OCI-LY3 (cell line): ENCODE measurements around the gene SHD.
A peak's percentile ranks its signal among the peaks of the same experiment; 100 is the strongest.
"Not testable (repeated sequence)": the region's sequence is repeated elsewhere in the genome, so short reads cannot be mapped to it uniquely, and the experiment has no call there.

Experiments used
- H2AFZ ChIP-seq: fragments of 200-600, 300-600 bp; shearing (Covaris generic); 2 replicates; pipeline ENCODE4 v1.6.0; 2014; ENCODE audit warnings: antibody characterized with exemption, low read depth, low read length
- H3K27ac ChIP-seq: fragments of 200-600, 300-600 bp; sonication (generic); 2 replicates; pipeline ENCODE4 v1.5.1; 2014; ENCODE audit warnings: mild to moderate bottlenecking, low read length, moderate library complexity, mixed read lengths
- H3K27me3 ChIP-seq: fragments of 200-600, 300-600 bp; sonication (generic); 2 replicates; pipeline ENCODE4 v1.6.1; 2014; ENCODE audit warnings: low read depth, low read length, mixed read lengths
- H3K36me3 ChIP-seq: fragments of 200-600, 300-600 bp; sonication (generic); replicated peaks from 2 replicates; pipeline ENCODE3; 2014; ENCODE audit warnings: low read depth, low read length, mixed read lengths
- H3K4me1 ChIP-seq: fragments of 300-600, 200-600 bp; sonication (generic); 2 replicates; pipeline ENCODE4 v1.6.1; 2014; ENCODE audit warnings: low read length, mixed read lengths
- H3K4me2 ChIP-seq: fragments of 200-600, 300-600 bp; sonication (generic); 2 replicates; pipeline ENCODE4 v1.6.1; 2014; ENCODE audit warnings: low read length, mixed read lengths
- H3K4me3 ChIP-seq: fragments of 300-600, 200-600 bp; sonication (generic); 2 replicates; pipeline ENCODE4 v1.5.1; 2014; ENCODE audit warnings: antibody characterized with exemption, mild to moderate bottlenecking, low read length, moderate library complexity
- H3K79me2 ChIP-seq: fragments of 300-600, 200-600 bp; shearing (Covaris generic); 2 replicates; pipeline ENCODE4 v1.6.1; 2014; ENCODE audit warnings: mild to moderate bottlenecking, low read length, mixed read lengths
- H3K9ac ChIP-seq: fragments of 300-600, 200-600 bp; shearing (Covaris generic); 2 replicates; pipeline ENCODE4 v1.6.0; 2014; ENCODE audit warnings: mild to moderate bottlenecking, low read length, moderate library complexity
- H3K9me3 ChIP-seq: fragments of 200-600, 300-600 bp; shearing (Covaris generic); 2 replicates; pipeline ENCODE4 v1.6.1; 2014; ENCODE audit warnings: low read length, mixed read lengths; ENCODE audit not compliant: insufficient read depth
- H4K20me1 ChIP-seq: fragments of 200-600, 300-600 bp; sonication (generic); 2 replicates; pipeline ENCODE4 v1.6.1; 2016; ENCODE audit warnings: low read length, mixed read lengths; ENCODE audit not compliant: insufficient read depth
- CTCF ChIP-seq: fragments of 200-600, 300-600 bp; sonication (generic); IDR thresholded peaks from 2 replicates; pipeline ENCODE4 v1.5.1; 2014; ENCODE audit warnings: antibody characterized with exemption, low read length, low read depth
- EZH2phosphoT487 ChIP-seq: fragments of 200-600 bp; shearing (Covaris generic); IDR thresholded peaks from 2 replicates; pipeline ENCODE4 v1.6.1; 2018; ENCODE audit warnings: antibody characterized with exemption, mixed run types, low read depth

Gene SHD

GRCh38 chr19:4233282-4233853 lies 45.7 kb upstream of the SHD start:
- Histone ChIP-seq H3K9me3 (no peaks in the 10 kb centered on the region), H4K20me1 (peaks cover 46% of the 10 kb centered on the region), H3K9ac (no peak overlapping the region), H3K4me1 (peaks cover 35% of the 10 kb centered on the region), H3K4me2 (peak overlapping the region; percentile 15; the same call in 1 of the 2 replicates), H3K79me2 (peaks cover 79% of the 10 kb centered on the region), H3K27ac (peak overlapping the region; percentile 42; the same call in 1 of the 2 replicates), H3K27me3 (no peaks in the 10 kb centered on the region), H2AFZ (no peak overlapping the region), H3K4me3 (no peak overlapping the region), H3K36me3 (peaks cover 73% of the 10 kb centered on the region)
- TF ChIP-seq CTCF = peak; percentile 93
- TF ChIP-seq EZH2phosphoT487 = no peak

- no peak overlapping the region for H3K9ac ChIP-seq
Observed at GRCh38 chr19:4234142-4234861, 44.8 kb upstream of the SHD start.

GRCh38 chr19:4234862-4235201 lies 44.2 kb upstream of the SHD start:
- TF ChIP-seq EZH2phosphoT487 (no peak), CTCF (no peak)
- Histone ChIP-seq H3K4me2 (no peak overlapping the region), H3K4me1 (peaks cover 29% of the 10 kb centered on the region), H3K9ac (no peak overlapping the region), H3K79me2 (peaks cover 65% of the 10 kb centered on the region), H3K27ac (no peak overlapping the region), H4K20me1 (peaks cover 46% of the 10 kb centered on the region), H3K36me3 (peaks cover 75% of the 10 kb centered on the region), H3K9me3 (no peaks in the 10 kb centered on the region), H3K27me3 (no peaks in the 10 kb centered on the region), H2AFZ (no peak overlapping the region), H3K4me3 (no peak overlapping the region)

More at GRCh38 chr19:4234142-4234861, 44.8 kb upstream of the SHD start:
- Histone ChIP-seq H3K27me3 (no peaks in the 10 kb centered on the region), H4K20me1 (peaks cover 46% of the 10 kb centered on the region), H3K36me3 (peaks cover 80% of the 10 kb centered on the region), H2AFZ (no peak overlapping the region), H3K79me2 (peaks cover 70% of the 10 kb centered on the region), H3K9me3 (no peaks in the 10 kb centered on the region), H3K4me3 (no peak overlapping the region), H3K27ac (no peak overlapping the region), H3K4me2 (no peak overlapping the region), H3K4me1 (peaks cover 29% of the 10 kb centered on the region)
- TF ChIP-seq CTCF (no peak), EZH2phosphoT487 (no peak)

- Histone ChIP-seq H3K36me3 (peaks cover 69% of the 10 kb centered on the region), H3K79me2 (peaks cover 38% of the 10 kb centered on the region), H4K20me1 (peaks cover 38% of the 10 kb centered on the region), H3K4me1 (peaks cover 31% of the 10 kb centered on the region)
- not testable (repeated sequence) for H3K4me3 ChIP-seq, H3K9me3 ChIP-seq, H3K4me2 ChIP-seq, H3K27me3 ChIP-seq, H3K9ac ChIP-seq, H2AFZ ChIP-seq, H3K27ac ChIP-seq
Observed at GRCh38 chr19:4237510-4237909, 41.6 kb upstream of the SHD start.
